ENCODE measurements around the gene DCST1. TPM values are rescaled to one million over a fixed set of nuclear protein-coding genes. Genes with fewer than 3 reads are reported as not detected.

DCST1 gene
- total and polyA plus RNA-seq, 2 of the 13 experiments (the other 11 are each of a cell fraction or from before 2014, with no cell fraction given), result 0.04 TPM; not detected in 1

GRCh38 chr1:155080312-155081228 is 46.9 kb downstream of the DCST1 start (continued):
- TF ChIP-seq MNT (IDR thresholded peaks at IDR 0.05) (peak; percentile 80), BHLHE40 (IDR thresholded peaks at IDR 0.05; ENCODE audit: low read length) (peak; percentile 94), USF2 (IDR thresholded peaks at IDR 0.05; ENCODE audit: low read depth, low read length) (peak; percentile 87), USF2 (CRISPR knock-in tag; IDR thresholded peaks at IDR 0.05; ENCODE audit: borderline replicate concordance) (peak; percentile 86; the same call in 1 of the 2 replicates), MAZ (IDR thresholded peaks at IDR 0.05; ENCODE audit: borderline replicate concordance, low read depth, low read length) (no peak), MAZ (CRISPR knock-in tag; IDR thresholded peaks at IDR 0.05; ENCODE audit: low read depth) (no peak), ZNF615 (CRISPR knock-in tag; IDR thresholded peaks at IDR 0.05; ENCODE audit: borderline replicate concordance) (no peak), ZNF326 (CRISPR knock-in tag; IDR thresholded peaks at IDR 0.05; ENCODE audit: borderline replicate concordance) (no peak), JUND (CRISPR knock-in tag; IDR thresholded peaks at IDR 0.05) (no peak), ZNF7 (CRISPR knock-in tag; IDR thresholded peaks at IDR 0.05) (no peak), ATF7-NPFF (CRISPR knock-in tag; IDR thresholded peaks at IDR 0.05; ENCODE audit: low read depth) (0 out of 2 replicates have a peak, but pooled peaks have one; percentile 42), KAT2B (IDR thresholded peaks at IDR 0.05; ENCODE audit: borderline replicate concordance, low read depth, low read length) (no peak), SNAPC5 (CRISPR knock-in tag; IDR thresholded peaks at IDR 0.05; ENCODE audit: borderline replicate concordance) (no peak), HMG20A (CRISPR knock-in tag; IDR thresholded peaks at IDR 0.05; ENCODE audit: borderline replicate concordance) (no peak), SKI (IDR thresholded peaks at IDR 0.05; ENCODE audit: partially characterized antibody) (no peak), ZNF503 (CRISPR knock-in tag; IDR thresholded peaks at IDR 0.05) (no peak), HNF4G (IDR thresholded peaks at IDR 0.05; ENCODE audit: borderline replicate concordance, low read depth, low read length) (no peak), HNF4G (CRISPR knock-in tag; IDR thresholded peaks at IDR 0.05; ENCODE audit: borderline replicate concordance, low read depth) (no peak), ZNF160 (CRISPR knock-in tag; IDR thresholded peaks at IDR 0.05) (no peak), HDAC2 (CRISPR knock-in tag; IDR thresholded peaks at IDR 0.05) (no peak), GABPB1 (CRISPR knock-in tag; IDR thresholded peaks at IDR 0.05) (no peak; the same call in 1 of the 2 replicates), RBAK (CRISPR knock-in tag; IDR thresholded peaks at IDR 0.05) (no peak), ZNF879 (CRISPR knock-in tag; IDR thresholded peaks at IDR 0.05) (no peak), ZNF781 (CRISPR knock-in tag; IDR thresholded peaks at IDR 0.05; ENCODE audit: borderline replicate concordance, not compliant biosample characterization) (no peak), ZNF616 (CRISPR knock-in tag; IDR thresholded peaks at IDR 0.05; ENCODE audit: low read depth) (no peak)
